Left ventricle myocardium inferior (tissue), 1 donor: ENCODE measurements around the gene CDK5RAP1. TPM values are rescaled to one million over a fixed set of nuclear protein-coding genes. Genes with fewer than 3 reads are reported as not detected.

ENCODE experiments used
- DNase-seq: peaks from one replicate; pipeline ENCODE4 v3.0.0-alpha.2; 2020
- H3K27ac ChIP-seq: fragments of 200-600 bp; replicated peaks from 2 replicates; pipeline ENCODE4 v1.8.0; 2021
- H3K27me3 ChIP-seq: fragments of 200-600 bp; 2 replicates; pipeline ENCODE4 v1.8.0; 2021; ENCODE audit warnings: low read depth
- H3K36me3 ChIP-seq: fragments of 200-600 bp; 2 replicates; pipeline ENCODE4 v1.8.0; 2021
- H3K4me1 ChIP-seq: fragments of 200-600 bp; 2 replicates; pipeline ENCODE4 v1.8.0; 2021
- H3K4me3 ChIP-seq: fragments of 200-600 bp; 2 replicates; pipeline ENCODE4 v1.8.0; 2021; ENCODE audit warnings: mild to moderate bottlenecking, moderate library complexity
- H3K9me3 ChIP-seq: fragments of 200-600 bp; replicated peaks from 2 replicates; pipeline ENCODE4 v1.8.0; 2021
- CTCF ChIP-seq: fragments of 200-600 bp; IDR thresholded peaks from 2 replicates; pipeline ENCODE4 v1.8.0; 2021; ENCODE audit warnings: antibody characterized with exemption, mild to moderate bottlenecking, borderline replicate concordance
- intact Hi-C: fragments of 100-400 bp; cut with micrococcal nuclease; formaldehyde crosslinking; loops from one replicate; pipeline ENCODE4 v1.11.0; 2022
- total RNA-seq: library from RNA; stranded (reverse); fragmentation: NEBNext Ultra II Directional; extraction: Animal tissue kit (Norgen Biotek cat#: 25700); gene quantifications from one replicate; pipeline ENCODE4 v1.2.1, GENCODE V29; 2021
- donor health status: DM: no; HTN: yes; CAD: no; lungs with severe emphysema.

The CDK5RAP1 gene
- total RNA-seq, 1 donor from 2014 or later: 19.9 TPM

DNA sequence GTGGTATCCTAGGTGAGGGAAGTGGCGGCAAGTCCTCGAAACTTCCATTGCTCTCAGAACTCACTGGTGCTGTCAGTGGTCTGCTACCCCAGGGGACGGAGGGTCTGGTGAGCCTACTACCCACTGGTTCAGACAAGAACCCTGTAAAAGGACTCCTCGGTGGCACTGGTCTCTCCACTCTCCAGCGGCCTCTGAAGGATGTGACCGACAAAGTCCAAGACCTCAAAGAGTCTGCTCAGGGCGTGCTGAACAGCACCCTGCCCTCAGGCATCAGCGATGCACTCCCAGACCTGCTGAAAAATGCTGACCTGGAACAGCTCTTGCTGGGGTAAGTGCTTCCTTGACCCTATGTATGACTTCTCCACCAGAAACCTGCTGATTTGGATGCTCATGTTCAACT, 51.8 kb downstream of the CDK5RAP1 start:
- H3K4me1 ChIP-seq: no peaks in the 10 kb centered on the region
- TF ChIP-seq CTCF: no peak
- peaks cover 26% of the 10 kb centered on the region for H3K36me3 ChIP-seq
- no peak overlapping the region for H3K4me3 ChIP-seq
- no peak for DNase-seq
- intact Hi-C loops: no loop called here
- no peaks in the 10 kb centered on the region for H3K27me3 ChIP-seq
- H3K9me3 ChIP-seq: no peaks in the 10 kb centered on the region
- H3K27ac ChIP-seq: no peak overlapping the region

DNA sequence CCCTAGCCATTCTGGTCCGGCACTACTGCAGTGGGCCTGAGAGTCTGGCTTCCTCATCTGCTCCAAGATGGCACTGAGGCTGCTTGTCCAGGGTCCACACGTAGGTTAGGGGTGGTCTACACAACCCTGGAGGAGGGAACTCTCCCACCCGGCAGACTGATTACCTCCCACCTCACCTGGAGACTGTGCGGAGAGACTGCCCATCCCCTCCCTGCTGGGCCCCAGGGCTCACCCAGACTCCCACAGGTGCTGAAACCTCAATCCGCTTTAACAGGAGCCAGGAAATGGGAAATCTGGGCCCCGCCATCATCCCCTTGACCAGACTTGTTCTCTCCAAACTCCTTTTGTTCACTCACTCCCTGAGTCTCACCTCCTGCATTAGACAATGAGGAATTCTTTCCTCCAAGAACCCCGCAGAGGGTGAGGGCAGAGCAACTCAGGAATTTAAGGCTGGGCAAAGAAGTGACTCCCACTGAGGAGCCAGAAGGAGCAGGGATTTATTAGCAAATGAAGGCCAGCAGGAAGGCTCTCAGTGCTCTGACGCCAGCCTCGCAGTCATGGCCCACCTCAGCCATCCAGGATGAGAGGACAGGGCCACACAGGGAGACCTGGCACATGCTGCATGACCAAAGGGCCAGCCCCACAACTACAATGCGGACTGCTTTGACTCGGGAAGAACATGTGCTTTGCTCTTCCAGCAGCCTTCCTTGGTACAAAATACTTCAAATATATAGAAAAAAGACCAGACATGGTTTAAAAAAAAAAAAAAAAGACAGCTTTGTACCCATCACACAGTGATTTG, 53.0 kb downstream of the CDK5RAP1 start:
- intact Hi-C loops: no loop called here

DNA sequence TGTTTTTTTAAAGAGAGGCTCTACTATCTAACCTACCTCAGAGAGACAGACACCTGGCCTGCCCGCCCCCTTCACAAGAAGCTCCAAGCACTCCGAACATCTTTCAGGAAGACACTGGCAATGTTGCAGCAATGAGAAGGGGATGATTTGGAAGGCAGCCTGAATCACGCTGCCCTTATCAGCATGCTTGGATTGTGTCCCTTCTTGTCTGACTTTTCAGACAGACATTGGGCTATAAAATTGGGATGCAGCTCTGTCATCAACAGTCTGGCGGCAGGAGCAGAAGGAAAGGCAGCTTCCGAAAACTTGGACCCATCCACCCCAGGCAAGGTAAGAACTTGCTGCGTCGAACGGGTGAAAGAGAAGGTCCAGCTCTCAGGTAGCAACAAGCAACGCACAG, 56.0 kb downstream of the CDK5RAP1 start:
- intact Hi-C loops: no loop called here
- no peaks in the 10 kb centered on the region for H3K9me3 ChIP-seq
- no peak for DNase-seq
- TF ChIP-seq CTCF: no peak
- no peak overlapping the region for H3K4me3 ChIP-seq
- no peaks in the 10 kb centered on the region for H3K4me1 ChIP-seq
- peaks cover 3% of the 10 kb centered on the region for H3K36me3 ChIP-seq
- H3K27ac ChIP-seq: no peak overlapping the region
- H3K27me3 ChIP-seq: peaks cover 21% of the 10 kb centered on the region

More for the DNA sequence above, 53.0 kb downstream of the CDK5RAP1 start:
- Histone ChIP-seq H3K4me3 (no peak overlapping the region), H3K36me3 (peaks cover 17% of the 10 kb centered on the region), H3K4me1 (no peaks in the 10 kb centered on the region), H3K27ac (no peak overlapping the region), H3K27me3 (no peaks in the 10 kb centered on the region), H3K9me3 (no peaks in the 10 kb centered on the region)
- no peak for DNase-seq
- TF ChIP-seq CTCF: no peak

GRCh38 chr20:33343521-33343920, 57.8 kb downstream of the CDK5RAP1 start:
- TF ChIP-seq CTCF: no peak
- Histone ChIP-seq H3K27me3 (peaks cover 38% of the 10 kb centered on the region), H3K4me3 (no peak overlapping the region), H3K4me1 (no peaks in the 10 kb centered on the region), H3K36me3 (no peaks in the 10 kb centered on the region), H3K27ac (no peak overlapping the region), H3K9me3 (no peaks in the 10 kb centered on the region)
- intact Hi-C loops: no loop called here
- DNase-seq: no peak

- no peak overlapping the region for H3K27ac ChIP-seq
- H3K4me1 ChIP-seq: no peaks in the 10 kb centered on the region
- H3K36me3 ChIP-seq: no peaks in the 10 kb centered on the region
- H3K4me3 ChIP-seq: no peak overlapping the region
- H3K9me3 ChIP-seq: no peaks in the 10 kb centered on the region
- no peak for TF ChIP-seq CTCF
- intact Hi-C loops: no loop called here
- H3K27me3 ChIP-seq: peaks cover 63% of the 10 kb centered on the region
- DNase-seq: no peak
Observed at GRCh38 chr20:33339515-33340058, 61.7 kb downstream of the CDK5RAP1 start.
